DOHH2 (cell line): ENCODE results near the gene PGK1.

ENCODE experiments used
- EZH2phosphoT487 ChIP-seq: fragments of 200-600 bp; sonication (generic); IDR thresholded peaks from 2 replicates; pipeline ENCODE4 v1.6.1; 2017; ENCODE audit warnings: borderline replicate concordance, mild to moderate bottlenecking, antibody characterized with exemption, low read length, moderate library complexity, mixed read lengths
- TF ChIP-seq, protein P1 (sequence below): fragments of 200-600 bp; sonication (generic); IDR thresholded peaks from one replicate; pipeline ENCODE4 v1.5.1; 2014; ENCODE audit warnings: antibody characterized with exemption, mild to moderate bottlenecking, low read depth, low read length; ENCODE audit not compliant: poor library complexity, severe bottlenecking

DNA sequence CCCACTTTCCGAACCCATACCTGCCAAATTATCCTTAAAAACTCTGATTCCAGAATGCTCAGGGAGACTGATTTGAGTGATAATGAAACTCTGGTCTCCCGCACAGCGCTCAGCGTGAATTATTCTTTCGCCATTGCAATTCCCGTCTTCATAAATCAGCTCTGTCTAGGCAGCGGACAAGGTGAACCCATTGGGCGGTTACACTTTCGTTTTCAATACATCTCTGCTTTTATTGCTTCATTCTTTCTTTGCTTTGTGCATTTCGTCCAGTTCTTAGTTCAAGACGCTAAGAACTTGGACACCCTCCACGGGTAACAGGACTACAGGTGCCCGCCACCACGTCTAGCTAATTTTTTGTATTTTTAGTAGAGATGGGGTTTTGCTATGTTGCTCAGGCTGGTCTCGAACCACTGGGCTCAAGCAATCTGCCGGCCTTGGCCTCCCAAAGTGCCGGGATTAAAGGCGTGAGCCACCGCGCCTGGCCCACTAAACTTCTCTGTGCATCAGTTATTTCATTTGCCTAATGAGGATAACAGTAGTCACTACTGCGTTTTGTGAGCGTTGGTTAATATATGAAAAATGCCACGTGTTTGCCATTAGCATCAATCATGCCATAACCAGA lies 936 bp upstream of the PGK1 start:
- TF ChIP-seq, protein P1, sequence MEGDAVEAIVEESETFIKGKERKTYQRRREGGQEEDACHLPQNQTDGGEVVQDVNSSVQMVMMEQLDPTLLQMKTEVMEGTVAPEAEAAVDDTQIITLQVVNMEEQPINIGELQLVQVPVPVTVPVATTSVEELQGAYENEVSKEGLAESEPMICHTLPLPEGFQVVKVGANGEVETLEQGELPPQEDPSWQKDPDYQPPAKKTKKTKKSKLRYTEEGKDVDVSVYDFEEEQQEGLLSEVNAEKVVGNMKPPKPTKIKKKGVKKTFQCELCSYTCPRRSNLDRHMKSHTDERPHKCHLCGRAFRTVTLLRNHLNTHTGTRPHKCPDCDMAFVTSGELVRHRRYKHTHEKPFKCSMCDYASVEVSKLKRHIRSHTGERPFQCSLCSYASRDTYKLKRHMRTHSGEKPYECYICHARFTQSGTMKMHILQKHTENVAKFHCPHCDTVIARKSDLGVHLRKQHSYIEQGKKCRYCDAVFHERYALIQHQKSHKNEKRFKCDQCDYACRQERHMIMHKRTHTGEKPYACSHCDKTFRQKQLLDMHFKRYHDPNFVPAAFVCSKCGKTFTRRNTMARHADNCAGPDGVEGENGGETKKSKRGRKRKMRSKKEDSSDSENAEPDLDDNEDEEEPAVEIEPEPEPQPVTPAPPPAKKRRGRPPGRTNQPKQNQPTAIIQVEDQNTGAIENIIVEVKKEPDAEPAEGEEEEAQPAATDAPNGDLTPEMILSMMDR: no peak
- no peak for TF ChIP-seq EZH2phosphoT487
